GM12892 (cell line): Measurements from ENCODE around the gene HLF.
A peak's percentile ranks its signal among the peaks of the same experiment; 100 is the strongest.

Experiments
- DNase-seq: peaks from one replicate; pipeline ENCODE4 v3.0.0; 2011; ENCODE audit not compliant: insufficient read length
- FAIRE-seq: peaks from 2 replicates; lab custom pipeline; 2011; peaks lifted over from hg19 to GRCh38; lab: Jason Lieb, UNC
- POLR2A ChIP-seq: IDR thresholded peaks from 2 replicates; pipeline ENCODE4 v1.6.1; 2011; ENCODE audit warnings: low read depth, low read length, control low read depth
- POLR2AphosphoS5 ChIP-seq: IDR thresholded peaks from 2 replicates; pipeline ENCODE4 v1.6.1; 2011; ENCODE audit warnings: low read depth, low read length, control low read depth
- TAF1 ChIP-seq: IDR thresholded peaks from 2 replicates; pipeline ENCODE4 v1.6.1; 2011; ENCODE audit warnings: low read depth, mild to moderate bottlenecking, control low read depth, low read length, borderline replicate concordance

HLF gene

GRCh38 chr17:55261311-55261710, 3.4 kb upstream of the HLF start:
- TF ChIP-seq TAF1 (no peak), POLR2AphosphoS5 (no peak), POLR2A (no peak)
- no peak for FAIRE-seq
- no peak for DNase-seq

- TF ChIP-seq TAF1: no peak
- no peak for TF ChIP-seq POLR2AphosphoS5
- TF ChIP-seq POLR2A: no peak
- FAIRE-seq (peak; percentile 36), DNase-seq (no peak)
Observed at GRCh38 chr17:55263569-55264277, 1.0 kb upstream of the HLF start.

- FAIRE-seq (no peak), DNase-seq (no peak)
- no peak for TF ChIP-seq POLR2AphosphoS5
- TF ChIP-seq POLR2A: no peak
- no peak for TF ChIP-seq TAF1
Observed at GRCh38 chr17:55264278-55264644, 499 bp upstream of the HLF start.

- DNase-seq: no peak
- no peak for FAIRE-seq
- TF ChIP-seq POLR2A: no peak
- no peak for TF ChIP-seq POLR2AphosphoS5
- no peak for TF ChIP-seq TAF1
Observed at GRCh38 chr17:55265311-55266021, 706 bp downstream of the HLF start.

- FAIRE-seq: peak; percentile 51
- no peak for TF ChIP-seq POLR2A
- TF ChIP-seq POLR2AphosphoS5: no peak
- no peak for TF ChIP-seq TAF1
- DNase-seq: no peak
Observed at GRCh38 chr17:55266051-55266957, 1.5 kb downstream of the HLF start.

GRCh38 chr17:55266958-55267688, 2.4 kb downstream of the HLF start:
- DNase-seq: no peak
- no peak for FAIRE-seq

GRCh38 chr17:55267777-55268648, 3.3 kb downstream of the HLF start:
- no peak for TF ChIP-seq TAF1
- DNase-seq (no peak), FAIRE-seq (no peak)

More at GRCh38 chr17:55266958-55267688, 2.4 kb downstream of the HLF start:
- TF ChIP-seq POLR2AphosphoS5 (no peak), POLR2A (no peak), TAF1 (no peak)

GRCh38 chr17:55268649-55269480, 4.1 kb downstream of the HLF start:
- FAIRE-seq (no peak), DNase-seq (no peak)
- TF ChIP-seq POLR2AphosphoS5 (no peak), POLR2A (no peak), TAF1 (no peak)

GRCh38 chr17:55269894-55270293, 5.1 kb downstream of the HLF start:
- no peak for DNase-seq
- FAIRE-seq: no peak
- TF ChIP-seq TAF1 (no peak), POLR2A (no peak), POLR2AphosphoS5 (no peak)
